Liver (tissue), 9 donors: ENCODE measurements around the gene ZFP64. TPM values are rescaled to one million over a fixed set of nuclear protein-coding genes. Genes with fewer than 3 reads are reported as not detected.

Experiments used
- DNase-seq: peaks from one replicate; pipeline ENCODE4 v3.0.0-alpha.2; 2017; ENCODE audit warnings: low spot score
- H3K27ac ChIP-seq, 2 donors: one replicate each; pipeline ENCODE4 v1.7.0; 2013; ENCODE audit warnings: inconsistent platforms in 2 of 2, low read length in 2 of 2, control low read depth in 1 of 2, low read depth in 1 of 2, mild to moderate bottlenecking in 1 of 2
- H3K27me3 ChIP-seq, 4 donors: one replicate each; pipeline versions ENCODE4 v1.6.1 to v1.7.0; 2013; ENCODE audit warnings: low read length in 3 of 4, inconsistent platforms in 1 of 4, mild to moderate bottlenecking in 1 of 4, moderate library complexity in 1 of 4; ENCODE audit not compliant: control insufficient read depth in 4 of 4, insufficient read depth in 4 of 4
- H3K36me3 ChIP-seq, 4 donors: one replicate each; pipeline versions ENCODE4 v1.6.1 to v1.7.0; 2013; ENCODE audit warnings: low read length in 3 of 4, mild to moderate bottlenecking in 3 of 4, low read depth in 1 of 4, moderate library complexity in 1 of 4; ENCODE audit not compliant: control insufficient read depth in 4 of 4, insufficient read depth in 3 of 4
- H3K4me1 ChIP-seq, 4 donors: one replicate each; pipeline versions ENCODE4 v1.6.1 to v1.7.0; 2013; ENCODE audit warnings: low read length in 3 of 4, mild to moderate bottlenecking in 3 of 4, moderate library complexity in 1 of 4; ENCODE audit not compliant: control insufficient read depth in 4 of 4, insufficient read depth in 4 of 4
- H3K4me3 ChIP-seq, 3 donors: one replicate each; pipeline versions ENCODE4 v1.6.1 to v1.7.0; 2013; ENCODE audit warnings: low read length in 3 of 3, control low read depth in 1 of 3, low read depth in 1 of 3, mild to moderate bottlenecking in 1 of 3
- H3K9ac ChIP-seq, 2 donors: one replicate each; pipeline ENCODE4 v1.7.0; 2013; ENCODE audit warnings: low read length in 2 of 2, mild to moderate bottlenecking in 2 of 2, moderate library complexity in 2 of 2, control low read depth in 1 of 2, low read depth in 1 of 2
- H3K9me3 ChIP-seq, 4 donors: one replicate each; pipeline versions ENCODE4 v1.6.1 to v1.7.0; 2013; ENCODE audit warnings: low read length in 3 of 4; ENCODE audit not compliant: control insufficient read depth in 4 of 4
- EGR1 ChIP-seq, 2 donors: IDR thresholded peaks; 2 replicates each; pipeline ENCODE4 v1.6.1; 2016 to 2018; ENCODE audit warnings: antibody characterized with exemption in 2 of 2, low read depth in 2 of 2
- FOXA1 ChIP-seq: IDR thresholded peaks from 2 replicates; pipeline ENCODE4 v1.6.1; 2016; ENCODE audit warnings: antibody characterized with exemption
- FOXA2 ChIP-seq: IDR thresholded peaks from 2 replicates; pipeline ENCODE4 v1.6.1; 2016; ENCODE audit warnings: antibody characterized with exemption
- GABPA ChIP-seq, 2 donors: IDR thresholded peaks in 1 of 2; conservative IDR thresholded peaks in 1 of 2; 2 replicates each; pipeline ENCODE4 v1.6.1; 2016; ENCODE audit warnings: antibody characterized with exemption in 2 of 2, mild to moderate bottlenecking in 1 of 2, moderate library complexity in 1 of 2
- HNF4A ChIP-seq, 2 donors: conservative IDR thresholded peaks; 2 replicates each; pipeline ENCODE4 v1.6.1; 2016; ENCODE audit warnings: antibody characterized with exemption in 2 of 2, mild to moderate bottlenecking in 2 of 2
- HNF4G ChIP-seq: IDR thresholded peaks from 2 replicates; pipeline ENCODE4 v1.6.1; 2016; ENCODE audit warnings: antibody characterized with exemption
- JUND ChIP-seq, 2 donors: IDR thresholded peaks; 2 replicates each; pipeline ENCODE4 v1.6.1; 2016; ENCODE audit warnings: antibody characterized with exemption in 2 of 2
- NR2F2 ChIP-seq: IDR thresholded peaks from 2 replicates; pipeline ENCODE4 v1.6.1; 2016; ENCODE audit warnings: antibody characterized with exemption
- RAD21 ChIP-seq, 2 donors: IDR thresholded peaks; 2 replicates each; pipeline ENCODE4 v1.6.1; 2016; ENCODE audit warnings: antibody characterized with exemption in 2 of 2, mild to moderate bottlenecking in 2 of 2
- RXRA ChIP-seq, 2 donors: IDR thresholded peaks; 2 replicates each; pipeline ENCODE4 v1.6.1; 2017 to 2018; ENCODE audit warnings: antibody characterized with exemption in 2 of 2, mild to moderate bottlenecking in 1 of 2
- SP1 ChIP-seq: IDR thresholded peaks from 2 replicates; pipeline ENCODE4 v1.6.1; 2018; ENCODE audit warnings: antibody characterized with exemption, mild to moderate bottlenecking
- TAF1 ChIP-seq: conservative IDR thresholded peaks from 2 replicates; pipeline ENCODE4 v1.6.1; 2016; ENCODE audit warnings: antibody characterized with exemption, mild to moderate bottlenecking
- YY1 ChIP-seq: IDR thresholded peaks from 2 replicates; pipeline ENCODE4 v1.6.1; 2016; ENCODE audit warnings: antibody characterized with exemption, mild to moderate bottlenecking
- WGBS: extraction: QIAGEN DNeasy Blood & Tissue Kit; methylation state at CpG from one replicate; pipeline ENCODE4 v1.1.7; 2013; 5-methylcytosine and 5-hydroxymethylcytosine counted together
- polyA plus RNA-seq, 2 donors: library from polyadenylated mRNA; stranded (reverse) in 1 of 2; unstranded in 1 of 2; fragments of 200-250 nt in 1 of 2; fragments of >200 nt in 1 of 2; fragmentation: Nextera tagmentation in 1 of 2; extraction: Ambion mirVana in 1 of 2; gene quantifications; one replicate each; pipeline versions ENCODE4 v1.2.1 to v1.2.3, GENCODE V29; 2013 to 2015
- total RNA-seq, 2 donors: library from RNA; depleted of rRNA; stranded (reverse); fragments of >200 nt; gene quantifications; one replicate each; pipeline ENCODE4 v1.2.3, GENCODE V29; 2014
- TF ChIP-seq, protein P1 (sequence below): IDR thresholded peaks from 2 replicates; pipeline ENCODE4 v1.6.1; 2016; ENCODE audit warnings: antibody characterized with exemption, mild to moderate bottlenecking
- TF ChIP-seq, protein P2 (sequence below): IDR thresholded peaks from 2 replicates; pipeline ENCODE4 v1.6.1; 2016; ENCODE audit warnings: antibody characterized with exemption
- TF ChIP-seq, protein P3 (sequence below): IDR thresholded peaks from 2 replicates; pipeline ENCODE4 v1.6.1; 2016; ENCODE audit warnings: antibody characterized with exemption
- TF ChIP-seq, protein P4 (sequence below): IDR thresholded peaks from 2 replicates; pipeline ENCODE4 v1.6.1; 2016; ENCODE audit warnings: antibody characterized with exemption
- TF ChIP-seq, protein P5 (sequence below): fragments of 150-350 bp; IDR thresholded peaks from 2 replicates; pipeline ENCODE4 v1.5.1; 2017; ENCODE audit warnings: improper control_type of control experiment, low read depth, low read length; ENCODE audit not compliant: missing input control
- donor health status: healthy.
- donor health status: healthy.
- donor health status: healthy.
- donor health status: healthy.
- donor health status: healthy.

ZFP64 gene
- total and polyA plus RNA-seq, 4 donors: 3.2 to 6.3 (median 4.9) TPM

DNA sequence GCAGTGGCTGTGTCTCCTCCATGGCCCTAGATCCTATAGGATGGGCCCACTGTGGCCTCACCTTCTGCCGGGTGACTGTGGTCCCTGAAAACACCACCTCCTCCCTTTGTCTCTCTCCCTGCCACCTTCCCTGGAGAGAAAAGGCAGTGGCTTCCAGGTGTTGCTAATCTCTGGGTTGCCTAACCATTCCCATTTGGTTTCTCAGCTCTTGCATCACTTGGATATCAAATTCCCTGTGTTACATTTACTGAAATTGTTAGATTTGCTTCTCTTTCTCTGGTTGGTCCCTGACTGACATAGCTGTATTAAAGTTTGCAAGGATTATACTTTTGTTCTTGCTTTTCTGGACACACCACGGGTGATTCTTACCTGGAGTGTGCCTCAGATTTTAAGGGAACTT is 9.3 kb upstream of the ZFP64 start:
- H3K36me3 ChIP-seq: no peaks in the 10 kb centered on the region
- no peak for DNase-seq
- no peak overlapping the region for H3K4me3 ChIP-seq
- no peak overlapping the region for H3K9ac ChIP-seq
- no peaks in the 10 kb centered on the region for H3K9me3 ChIP-seq
- no peak for TF ChIP-seq JUND (IDR thresholded peaks at IDR 0.05)
- WGBS: 82% methylated on average over 2 of the region's 2 CpGs
- H3K4me1 ChIP-seq: no peaks in the 10 kb centered on the region
- no peaks in the 10 kb centered on the region for H3K27me3 ChIP-seq
- no peak overlapping the region for H3K27ac ChIP-seq

DNA sequence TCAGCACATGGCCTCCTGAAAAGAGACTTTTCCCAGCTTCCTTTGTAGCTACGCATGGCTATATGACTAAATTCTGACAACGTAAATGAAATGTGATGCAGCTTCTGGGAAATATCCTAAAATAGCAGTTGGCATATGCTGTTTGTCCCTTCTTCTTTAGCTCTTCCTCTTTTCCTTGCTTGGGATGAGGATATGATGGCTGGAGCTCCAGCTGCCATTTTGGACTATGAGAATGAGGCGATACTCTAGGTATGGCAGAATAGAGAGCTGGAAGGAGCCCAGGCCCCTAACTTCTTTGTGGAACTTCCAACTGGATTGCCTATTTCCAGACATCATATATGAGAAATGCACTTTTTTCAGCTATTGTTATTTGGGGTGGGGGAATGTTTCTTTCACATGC is 5.3 kb upstream of the ZFP64 start:
- Histone ChIP-seq H3K27ac (no peak overlapping the region), H3K4me1 (peaks cover 0 to 7% (median 3%) of the 10 kb centered on the region in 4 donors), H3K36me3 (no peaks in the 10 kb centered on the region), H3K9me3 (no peaks in the 10 kb centered on the region), H3K4me3 (no peak overlapping the region), H3K27me3 (no peaks in the 10 kb centered on the region), H3K9ac (no peak overlapping the region)
- 99% methylated on average over 3 of the region's 3 CpGs for WGBS
- no peak for DNase-seq
- TF ChIP-seq HNF4G: no peak
- TF ChIP-seq, protein P1, sequence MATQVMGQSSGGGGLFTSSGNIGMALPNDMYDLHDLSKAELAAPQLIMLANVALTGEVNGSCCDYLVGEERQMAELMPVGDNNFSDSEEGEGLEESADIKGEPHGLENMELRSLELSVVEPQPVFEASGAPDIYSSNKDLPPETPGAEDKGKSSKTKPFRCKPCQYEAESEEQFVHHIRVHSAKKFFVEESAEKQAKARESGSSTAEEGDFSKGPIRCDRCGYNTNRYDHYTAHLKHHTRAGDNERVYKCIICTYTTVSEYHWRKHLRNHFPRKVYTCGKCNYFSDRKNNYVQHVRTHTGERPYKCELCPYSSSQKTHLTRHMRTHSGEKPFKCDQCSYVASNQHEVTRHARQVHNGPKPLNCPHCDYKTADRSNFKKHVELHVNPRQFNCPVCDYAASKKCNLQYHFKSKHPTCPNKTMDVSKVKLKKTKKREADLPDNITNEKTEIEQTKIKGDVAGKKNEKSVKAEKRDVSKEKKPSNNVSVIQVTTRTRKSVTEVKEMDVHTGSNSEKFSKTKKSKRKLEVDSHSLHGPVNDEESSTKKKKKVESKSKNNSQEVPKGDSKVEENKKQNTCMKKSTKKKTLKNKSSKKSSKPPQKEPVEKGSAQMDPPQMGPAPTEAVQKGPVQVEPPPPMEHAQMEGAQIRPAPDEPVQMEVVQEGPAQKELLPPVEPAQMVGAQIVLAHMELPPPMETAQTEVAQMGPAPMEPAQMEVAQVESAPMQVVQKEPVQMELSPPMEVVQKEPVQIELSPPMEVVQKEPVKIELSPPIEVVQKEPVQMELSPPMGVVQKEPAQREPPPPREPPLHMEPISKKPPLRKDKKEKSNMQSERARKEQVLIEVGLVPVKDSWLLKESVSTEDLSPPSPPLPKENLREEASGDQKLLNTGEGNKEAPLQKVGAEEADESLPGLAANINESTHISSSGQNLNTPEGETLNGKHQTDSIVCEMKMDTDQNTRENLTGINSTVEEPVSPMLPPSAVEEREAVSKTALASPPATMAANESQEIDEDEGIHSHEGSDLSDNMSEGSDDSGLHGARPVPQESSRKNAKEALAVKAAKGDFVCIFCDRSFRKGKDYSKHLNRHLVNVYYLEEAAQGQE: no peak
- TF ChIP-seq FOXA1: no peak
- TF ChIP-seq GABPA (IDR thresholded peaks at IDR 0.05 in 1 of 2, conservative IDR thresholded peaks at IDR 0.05 in 1 of 2): no peak
- no peak for TF ChIP-seq FOXA2
- TF ChIP-seq, protein P2, sequence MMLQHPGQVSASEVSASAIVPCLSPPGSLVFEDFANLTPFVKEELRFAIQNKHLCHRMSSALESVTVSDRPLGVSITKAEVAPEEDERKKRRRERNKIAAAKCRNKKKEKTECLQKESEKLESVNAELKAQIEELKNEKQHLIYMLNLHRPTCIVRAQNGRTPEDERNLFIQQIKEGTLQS: no peak
- no peak for TF ChIP-seq JUND (IDR thresholded peaks at IDR 0.05)
- no peak for TF ChIP-seq RXRA (IDR thresholded peaks at IDR 0.05)
- TF ChIP-seq, protein P3, sequence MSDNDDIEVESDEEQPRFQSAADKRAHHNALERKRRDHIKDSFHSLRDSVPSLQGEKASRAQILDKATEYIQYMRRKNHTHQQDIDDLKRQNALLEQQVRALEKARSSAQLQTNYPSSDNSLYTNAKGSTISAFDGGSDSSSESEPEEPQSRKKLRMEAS: no peak
- TF ChIP-seq SP1: no peak
- TF ChIP-seq NR2F2: no peak
- TF ChIP-seq, protein P4, sequence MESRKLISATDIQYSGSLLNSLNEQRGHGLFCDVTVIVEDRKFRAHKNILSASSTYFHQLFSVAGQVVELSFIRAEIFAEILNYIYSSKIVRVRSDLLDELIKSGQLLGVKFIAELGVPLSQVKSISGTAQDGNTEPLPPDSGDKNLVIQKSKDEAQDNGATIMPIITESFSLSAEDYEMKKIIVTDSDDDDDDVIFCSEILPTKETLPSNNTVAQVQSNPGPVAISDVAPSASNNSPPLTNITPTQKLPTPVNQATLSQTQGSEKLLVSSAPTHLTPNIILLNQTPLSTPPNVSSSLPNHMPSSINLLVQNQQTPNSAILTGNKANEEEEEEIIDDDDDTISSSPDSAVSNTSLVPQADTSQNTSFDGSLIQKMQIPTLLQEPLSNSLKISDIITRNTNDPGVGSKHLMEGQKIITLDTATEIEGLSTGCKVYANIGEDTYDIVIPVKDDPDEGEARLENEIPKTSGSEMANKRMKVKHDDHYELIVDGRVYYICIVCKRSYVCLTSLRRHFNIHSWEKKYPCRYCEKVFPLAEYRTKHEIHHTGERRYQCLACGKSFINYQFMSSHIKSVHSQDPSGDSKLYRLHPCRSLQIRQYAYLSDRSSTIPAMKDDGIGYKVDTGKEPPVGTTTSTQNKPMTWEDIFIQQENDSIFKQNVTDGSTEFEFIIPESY: no peak
- no peak for TF ChIP-seq HNF4A (conservative IDR thresholded peaks at IDR 0.05)
- TF ChIP-seq YY1: no peak
- TF ChIP-seq, protein P5, sequence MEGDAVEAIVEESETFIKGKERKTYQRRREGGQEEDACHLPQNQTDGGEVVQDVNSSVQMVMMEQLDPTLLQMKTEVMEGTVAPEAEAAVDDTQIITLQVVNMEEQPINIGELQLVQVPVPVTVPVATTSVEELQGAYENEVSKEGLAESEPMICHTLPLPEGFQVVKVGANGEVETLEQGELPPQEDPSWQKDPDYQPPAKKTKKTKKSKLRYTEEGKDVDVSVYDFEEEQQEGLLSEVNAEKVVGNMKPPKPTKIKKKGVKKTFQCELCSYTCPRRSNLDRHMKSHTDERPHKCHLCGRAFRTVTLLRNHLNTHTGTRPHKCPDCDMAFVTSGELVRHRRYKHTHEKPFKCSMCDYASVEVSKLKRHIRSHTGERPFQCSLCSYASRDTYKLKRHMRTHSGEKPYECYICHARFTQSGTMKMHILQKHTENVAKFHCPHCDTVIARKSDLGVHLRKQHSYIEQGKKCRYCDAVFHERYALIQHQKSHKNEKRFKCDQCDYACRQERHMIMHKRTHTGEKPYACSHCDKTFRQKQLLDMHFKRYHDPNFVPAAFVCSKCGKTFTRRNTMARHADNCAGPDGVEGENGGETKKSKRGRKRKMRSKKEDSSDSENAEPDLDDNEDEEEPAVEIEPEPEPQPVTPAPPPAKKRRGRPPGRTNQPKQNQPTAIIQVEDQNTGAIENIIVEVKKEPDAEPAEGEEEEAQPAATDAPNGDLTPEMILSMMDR: no peak
- TF ChIP-seq EGR1 (IDR thresholded peaks at IDR 0.05; ENCODE audit: low read depth in 2 of 2): no peak
- TF ChIP-seq RAD21 (IDR thresholded peaks at IDR 0.05): no peak
- TF ChIP-seq TAF1: no peak
